ENCODE data around the gene MED29.

MED29 gene

DNA sequence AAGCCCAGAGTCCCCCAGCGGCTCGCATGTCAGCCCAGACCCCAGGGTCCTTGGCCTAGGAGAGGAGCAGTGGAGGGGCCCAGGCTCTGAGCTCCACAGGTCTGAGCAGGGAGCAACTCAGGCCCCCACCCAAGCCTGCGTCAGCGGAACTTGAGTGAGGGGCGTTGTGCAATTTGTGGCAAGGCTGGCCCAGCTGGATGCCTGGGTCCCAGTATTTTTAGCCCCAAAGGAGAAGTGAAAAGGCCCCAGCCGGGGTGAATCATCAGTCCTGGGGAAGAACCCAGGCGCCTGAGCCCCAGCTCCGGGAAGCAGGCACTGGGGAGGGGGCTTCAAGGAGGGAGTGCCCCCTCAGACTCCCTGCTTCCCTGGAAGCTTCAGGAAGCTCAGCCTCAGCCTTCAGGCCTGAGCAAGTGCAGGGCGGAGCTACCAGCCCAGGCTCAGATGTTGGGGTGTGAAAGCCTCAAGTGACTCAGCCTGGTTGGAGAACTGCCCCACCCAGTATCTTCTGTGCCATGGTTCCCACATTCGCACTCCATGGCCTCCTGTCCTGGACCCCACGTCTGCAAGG is 7.2 kb downstream of the MED29 start:
- DNase-seq (ENCODE audit: low read depth in 2 of 2) = peak in 1 of 2 donors; percentile 37

DNA sequence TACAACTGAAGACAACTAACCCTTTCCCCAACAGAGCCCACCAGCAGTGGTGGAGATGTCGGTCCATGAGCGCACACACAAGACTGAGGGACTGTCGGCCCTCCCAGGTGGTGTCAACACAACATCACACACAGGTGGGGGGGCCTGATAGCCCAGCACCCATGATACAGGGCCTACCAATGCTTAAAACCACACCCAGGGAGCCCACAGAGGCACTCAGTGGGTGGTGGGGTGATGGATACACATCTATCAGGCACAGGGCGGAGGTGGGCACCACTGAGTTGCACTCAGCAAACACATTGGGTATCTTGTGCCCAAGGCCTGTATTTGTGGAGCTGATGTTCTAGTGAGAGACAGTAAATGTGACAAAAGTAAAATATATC is 8.5 kb downstream of the MED29 start:
- DNase-seq (ENCODE audit: low read depth in 2 of 2) = no peak

DNA sequence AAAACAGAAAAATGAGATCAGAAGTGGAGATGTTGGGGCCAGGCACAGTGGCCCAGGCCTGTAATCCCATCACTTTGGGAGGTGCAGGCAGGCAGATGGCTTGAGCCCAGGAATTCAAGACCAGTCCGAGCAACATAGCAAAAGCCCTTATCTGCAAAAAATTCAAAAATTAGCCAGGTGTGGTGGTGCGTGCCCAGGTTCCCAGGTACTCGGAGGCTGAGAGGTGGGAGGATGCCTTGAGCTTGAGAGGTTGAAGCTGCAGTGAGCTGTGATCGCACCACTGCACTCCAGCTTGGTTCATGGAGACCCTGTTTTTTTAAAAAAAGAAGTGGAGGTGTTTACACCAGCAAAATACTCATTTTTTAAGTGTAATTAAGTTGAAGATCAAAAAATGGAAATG is 8.9 kb downstream of the MED29 start:
- DNase-seq (ENCODE audit: low read depth in 2 of 2) = no peak

DNA sequence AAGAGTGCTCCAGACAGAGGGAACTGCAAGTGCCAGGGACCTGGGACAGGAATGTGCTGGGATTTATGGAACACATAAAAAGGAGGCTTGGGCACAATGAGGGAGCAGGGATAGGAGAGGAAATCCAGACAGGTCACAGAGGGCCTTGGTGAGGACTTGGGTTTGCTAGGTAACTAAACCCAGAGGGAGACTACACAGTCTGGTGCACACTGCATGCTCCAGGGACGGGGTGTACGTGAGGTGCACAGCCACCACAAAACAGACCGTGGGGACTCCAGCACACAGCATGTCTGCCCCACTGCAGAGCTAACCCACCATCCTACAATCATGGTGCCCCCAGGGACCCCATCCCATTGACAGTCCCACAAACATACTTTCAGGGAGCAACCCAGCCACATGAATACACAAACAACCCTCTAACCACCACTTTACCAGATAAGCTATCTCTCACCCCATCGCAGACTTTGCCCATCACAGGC is 9.9 kb downstream of the MED29 start:
- no peak for DNase-seq (ENCODE audit: low read depth in 2 of 2)

DNA sequence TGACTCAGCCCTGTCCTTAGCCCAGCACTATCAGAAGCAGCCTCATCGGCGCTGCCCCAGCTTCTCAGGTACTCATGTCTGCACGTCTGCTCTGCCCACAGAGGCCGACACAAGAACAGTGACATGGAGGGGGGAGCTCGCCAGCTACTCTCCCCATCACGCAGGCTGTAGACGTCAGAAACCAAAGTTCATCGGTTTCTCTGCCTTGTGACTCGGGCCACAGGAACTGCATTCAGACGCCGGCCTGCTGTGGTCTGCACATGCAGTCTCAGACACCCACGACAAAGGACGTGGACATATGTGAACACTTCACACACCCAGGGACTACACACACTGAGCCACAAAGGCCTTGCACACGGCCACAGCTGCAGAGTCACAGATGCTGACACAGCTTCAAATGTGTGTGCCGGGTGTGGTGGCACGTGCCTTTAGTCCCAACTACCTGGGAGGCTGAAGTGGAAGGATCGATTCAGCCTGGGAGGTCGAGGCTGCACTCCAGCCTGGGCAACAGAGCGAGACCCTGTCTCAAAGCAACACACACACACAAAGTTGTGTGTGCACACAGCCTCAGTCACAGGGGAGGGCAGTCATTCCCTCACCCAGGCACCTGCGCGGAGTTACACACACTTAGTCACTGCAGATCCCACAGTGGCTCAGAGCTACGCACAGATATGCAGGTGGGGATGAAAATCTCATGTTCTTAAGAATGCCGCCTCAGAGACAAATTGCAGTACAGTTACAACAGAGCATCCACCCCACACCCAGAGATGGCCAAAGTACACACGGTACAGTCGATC is 10.6 kb downstream of the MED29 start:
- DNase-seq (ENCODE audit: low read depth in 2 of 2) = peak; percentile 55 to 59

DNA sequence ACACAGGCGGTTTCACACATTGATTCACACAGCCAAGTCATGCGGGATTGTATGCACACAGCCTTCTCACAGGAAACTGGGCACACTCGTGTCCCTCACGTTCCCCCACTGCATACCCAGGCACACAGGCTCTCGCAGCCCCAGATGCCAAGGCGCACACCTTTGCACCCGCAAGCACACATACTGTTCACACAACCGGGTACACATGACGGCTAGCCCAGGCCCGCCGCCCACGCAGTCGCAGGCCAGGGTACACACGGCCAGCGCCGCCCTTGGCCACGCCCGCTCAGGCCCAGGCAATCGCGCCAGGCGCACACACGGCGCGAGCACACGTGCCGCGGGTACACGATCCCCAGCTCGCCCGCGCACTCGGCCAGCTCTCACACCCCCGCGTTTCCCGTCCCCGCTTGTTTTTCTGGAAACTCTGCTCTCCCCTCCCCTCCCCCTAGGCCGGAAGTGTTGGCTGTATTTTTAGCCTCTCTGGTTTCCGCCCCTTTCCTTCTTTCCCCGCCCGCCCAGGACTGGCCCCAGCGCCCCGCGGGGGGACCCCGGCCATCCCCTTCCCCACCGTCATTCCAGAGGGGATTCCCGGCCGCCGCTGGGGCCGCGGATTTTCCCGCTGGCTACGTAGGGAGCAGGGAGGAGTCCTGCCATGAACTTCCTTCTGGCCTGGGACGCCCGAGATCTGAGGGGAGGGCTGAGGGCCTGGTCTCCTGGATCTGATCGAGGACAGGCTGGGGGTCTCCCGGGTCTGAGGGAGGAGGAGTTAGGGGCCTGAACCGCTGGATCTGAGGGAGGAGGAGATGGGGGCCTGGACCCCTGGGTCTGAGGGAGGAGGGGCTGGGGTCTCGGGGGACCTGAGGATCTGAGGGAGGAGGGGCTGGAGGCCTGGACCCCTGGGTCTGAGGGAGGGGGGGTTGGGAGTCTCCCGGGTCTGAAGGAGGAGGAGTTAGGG is 11.4 kb downstream of the MED29 start:
- peak; percentile 69 to 78 for DNase-seq (ENCODE audit: low read depth in 2 of 2)

DNA sequence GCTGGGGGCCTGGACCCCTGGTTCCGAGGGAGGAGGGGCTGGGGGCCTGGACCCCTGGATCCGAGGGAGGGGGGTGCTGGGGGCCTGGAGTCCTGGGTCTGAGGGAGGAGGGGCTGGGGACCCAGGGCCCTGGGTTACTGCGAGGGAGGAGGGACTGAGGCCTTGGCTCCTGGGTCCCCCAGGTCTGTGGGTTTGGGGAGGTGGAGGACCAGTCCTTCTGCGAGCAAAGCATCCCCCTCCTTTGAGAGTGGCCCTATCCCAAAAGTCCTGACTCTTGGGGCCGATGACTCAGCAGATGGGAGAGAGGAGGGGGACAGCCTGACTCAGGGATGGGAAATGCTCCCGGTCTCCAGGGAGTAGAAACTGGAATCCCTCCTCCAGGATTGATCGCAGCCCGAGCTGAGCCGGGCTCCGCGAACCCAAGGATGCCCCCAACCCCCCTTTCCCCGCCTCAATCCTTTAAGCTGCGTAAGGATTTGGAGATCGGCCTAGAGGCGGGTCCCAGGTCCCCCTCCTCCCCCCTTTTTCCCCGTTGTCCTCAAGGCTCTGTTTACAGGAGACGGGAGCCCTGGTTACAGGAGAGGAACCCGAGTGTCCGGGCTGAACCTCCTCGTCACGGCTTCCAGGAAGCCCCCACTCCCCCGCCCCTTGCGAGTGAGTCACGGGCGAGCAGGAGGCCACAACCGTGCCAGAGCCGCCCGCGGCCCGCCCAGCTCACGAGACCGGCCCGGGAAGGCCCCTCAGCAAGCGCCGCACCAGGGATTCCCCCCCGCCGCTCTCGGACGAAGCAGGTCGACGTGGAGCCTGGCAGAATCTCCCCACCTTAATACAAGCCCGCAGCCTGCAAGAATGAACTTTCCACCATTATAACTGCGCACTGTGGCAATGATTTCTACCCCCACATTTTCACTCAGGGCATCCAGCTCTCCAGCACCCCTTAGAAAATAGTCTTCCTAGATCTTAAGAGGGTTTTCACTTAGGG is 12.4 kb downstream of the MED29 start:
- DNase-seq (ENCODE audit: low read depth in 2 of 2) = peak; percentile 86 to 96

DNA sequence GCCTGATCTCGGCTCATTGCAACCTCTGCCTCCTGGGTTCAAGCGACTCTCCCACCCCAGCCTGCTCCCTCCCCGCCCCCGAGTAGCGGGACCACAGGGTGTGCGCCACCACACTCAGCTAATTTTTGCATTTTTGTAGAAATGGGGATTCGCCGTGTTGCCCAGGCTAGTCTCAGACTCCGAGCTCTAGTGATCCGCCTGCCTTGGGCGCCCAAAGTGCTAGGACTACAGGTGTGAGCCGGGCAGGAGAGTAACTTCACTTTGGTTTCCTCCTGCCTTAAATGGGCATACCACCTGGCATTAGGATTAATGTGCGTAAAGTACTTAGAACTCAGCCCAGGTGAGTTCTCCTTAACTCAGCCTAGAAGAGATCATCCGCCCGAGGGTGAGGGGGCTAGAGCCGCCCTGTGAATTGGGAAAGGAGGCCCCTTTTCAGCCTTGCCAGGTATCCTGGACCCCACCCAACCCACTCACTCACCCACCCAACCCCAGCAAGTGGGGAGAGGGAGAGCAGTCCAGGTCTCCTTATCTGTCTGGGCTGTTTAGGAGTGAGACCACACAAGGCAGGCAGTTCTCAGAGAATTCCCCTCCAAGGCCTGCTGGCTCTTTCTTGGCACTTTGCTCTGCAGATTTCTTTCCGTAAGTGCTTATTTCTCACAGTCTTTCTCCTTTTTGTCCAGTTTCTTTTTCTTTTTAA is 14.2 kb downstream of the MED29 start:
- DNase-seq (ENCODE audit: low read depth in 2 of 2) = no peak

DNA sequence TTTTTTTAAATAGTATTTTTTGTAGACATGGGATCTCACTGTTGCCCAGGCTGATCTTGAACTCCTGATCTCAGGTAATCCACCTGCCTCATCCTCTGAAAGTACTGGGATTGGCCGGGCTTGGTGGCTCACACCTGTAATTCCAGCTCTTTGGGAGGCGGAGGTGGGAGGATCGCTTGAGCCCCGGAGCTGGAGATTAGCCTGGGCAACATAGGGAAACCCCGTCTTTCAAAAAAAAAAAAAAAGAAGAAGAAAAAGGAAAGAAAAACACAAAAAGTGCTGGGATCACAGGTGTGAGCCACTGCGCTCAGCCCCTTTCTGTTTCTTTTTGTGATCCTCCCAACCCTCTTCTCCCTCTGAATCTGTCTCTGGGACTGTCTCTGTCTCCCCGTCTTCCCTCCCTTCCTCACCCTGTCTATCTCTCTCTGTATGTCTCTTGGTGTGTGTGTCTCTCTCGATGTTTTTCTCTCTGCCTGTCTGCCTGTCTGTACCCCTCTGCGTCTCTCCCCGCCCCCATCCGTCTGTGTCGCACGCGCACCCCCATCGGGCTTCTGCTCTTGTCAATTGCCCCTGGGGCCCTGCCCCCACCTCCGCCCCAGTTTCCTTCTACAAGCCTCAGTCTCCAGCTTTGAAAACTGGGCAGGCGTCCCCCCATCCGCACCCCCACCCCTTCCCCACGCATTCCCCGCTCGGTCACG is 14.9 kb downstream of the MED29 start:
- DNase-seq (ENCODE audit: low read depth in 2 of 2) = peak; percentile 83 to 85

DNA sequence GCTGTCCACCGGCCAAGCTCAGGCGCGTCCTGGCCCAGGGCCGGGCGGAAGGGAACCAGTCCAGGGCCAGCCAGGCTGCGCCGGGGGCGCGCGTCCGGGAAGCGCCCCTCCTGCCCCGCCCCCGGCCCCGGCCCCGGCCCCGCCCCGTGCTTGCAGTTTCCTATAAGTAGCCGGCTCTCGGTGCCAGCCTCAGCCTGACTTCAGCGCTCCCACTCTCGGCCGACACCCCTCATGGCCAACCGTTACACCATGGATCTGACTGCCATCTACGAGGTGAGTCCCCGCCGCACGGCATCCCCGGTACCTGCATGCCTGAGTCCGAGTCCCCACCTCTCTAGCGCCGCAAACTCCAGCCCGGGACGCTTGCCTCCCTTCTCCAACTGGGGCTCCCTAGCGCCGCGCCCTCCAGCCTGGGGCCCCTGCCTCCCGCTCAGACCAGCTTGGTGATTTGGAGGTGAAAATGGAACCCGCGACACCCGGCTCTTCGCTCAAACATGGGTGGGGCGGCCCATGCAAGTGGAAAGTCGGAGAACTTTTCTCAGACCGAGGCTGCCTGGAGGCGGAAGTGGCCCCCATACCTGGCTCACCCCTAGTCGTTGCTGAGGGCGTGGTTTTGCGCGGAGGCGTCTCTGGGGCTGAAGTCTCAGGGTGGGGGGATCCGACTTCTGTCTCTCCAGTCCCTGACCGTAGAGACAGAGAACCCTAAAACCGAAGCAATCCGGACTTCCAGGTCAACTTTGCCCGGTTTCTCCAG is 15.7 kb downstream of the MED29 start, which contains the start of gene ZFP36:
Gene ZFP36 (plus strand): TSS at position 192 of the 754 bp plus-strand sequence. CDS start 58 bp downstream, at position 250.
- peak; percentile 85 to 86 for DNase-seq (ENCODE audit: low read depth in 2 of 2)

DNA sequence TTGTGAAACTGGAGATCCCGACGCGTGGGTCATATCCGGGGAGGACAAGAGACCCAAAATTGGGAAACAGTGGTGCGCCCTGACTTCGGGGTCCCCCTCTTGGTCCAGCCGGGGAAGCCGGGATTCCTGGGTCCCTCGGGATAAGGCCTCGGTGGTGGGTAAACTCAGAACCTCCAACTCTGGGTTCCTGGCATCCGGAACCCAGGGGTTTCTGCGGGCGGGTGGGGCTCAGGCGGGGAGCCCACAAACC is 16.2 kb downstream of the MED29 start:
- DNase-seq (ENCODE audit: low read depth in 2 of 2) = no peak

DNA sequence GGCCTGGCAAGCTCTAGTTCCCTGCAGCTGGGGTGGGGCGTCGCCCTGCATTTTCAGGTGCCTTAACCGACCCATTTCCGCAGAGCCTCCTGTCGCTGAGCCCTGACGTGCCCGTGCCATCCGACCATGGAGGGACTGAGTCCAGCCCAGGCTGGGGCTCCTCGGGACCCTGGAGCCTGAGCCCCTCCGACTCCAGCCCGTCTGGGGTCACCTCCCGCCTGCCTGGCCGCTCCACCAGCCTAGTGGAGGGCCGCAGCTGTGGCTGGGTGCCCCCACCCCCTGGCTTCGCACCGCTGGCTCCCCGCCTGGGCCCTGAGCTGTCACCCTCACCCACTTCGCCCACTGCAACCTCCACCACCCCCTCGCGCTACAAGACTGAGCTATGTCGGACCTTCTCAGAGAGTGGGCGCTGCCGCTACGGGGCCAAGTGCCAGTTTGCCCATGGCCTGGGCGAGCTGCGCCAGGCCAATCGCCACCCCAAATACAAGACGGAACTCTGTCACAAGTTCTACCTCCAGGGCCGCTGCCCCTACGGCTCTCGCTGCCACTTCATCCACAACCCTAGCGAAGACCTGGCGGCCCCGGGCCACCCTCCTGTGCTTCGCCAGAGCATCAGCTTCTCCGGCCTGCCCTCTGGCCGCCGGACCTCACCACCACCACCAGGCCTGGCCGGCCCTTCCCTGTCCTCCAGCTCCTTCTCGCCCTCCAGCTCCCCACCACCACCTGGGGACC is 16.6 kb downstream of the MED29 start:
- no peak for DNase-seq (ENCODE audit: low read depth in 2 of 2)

DNA sequence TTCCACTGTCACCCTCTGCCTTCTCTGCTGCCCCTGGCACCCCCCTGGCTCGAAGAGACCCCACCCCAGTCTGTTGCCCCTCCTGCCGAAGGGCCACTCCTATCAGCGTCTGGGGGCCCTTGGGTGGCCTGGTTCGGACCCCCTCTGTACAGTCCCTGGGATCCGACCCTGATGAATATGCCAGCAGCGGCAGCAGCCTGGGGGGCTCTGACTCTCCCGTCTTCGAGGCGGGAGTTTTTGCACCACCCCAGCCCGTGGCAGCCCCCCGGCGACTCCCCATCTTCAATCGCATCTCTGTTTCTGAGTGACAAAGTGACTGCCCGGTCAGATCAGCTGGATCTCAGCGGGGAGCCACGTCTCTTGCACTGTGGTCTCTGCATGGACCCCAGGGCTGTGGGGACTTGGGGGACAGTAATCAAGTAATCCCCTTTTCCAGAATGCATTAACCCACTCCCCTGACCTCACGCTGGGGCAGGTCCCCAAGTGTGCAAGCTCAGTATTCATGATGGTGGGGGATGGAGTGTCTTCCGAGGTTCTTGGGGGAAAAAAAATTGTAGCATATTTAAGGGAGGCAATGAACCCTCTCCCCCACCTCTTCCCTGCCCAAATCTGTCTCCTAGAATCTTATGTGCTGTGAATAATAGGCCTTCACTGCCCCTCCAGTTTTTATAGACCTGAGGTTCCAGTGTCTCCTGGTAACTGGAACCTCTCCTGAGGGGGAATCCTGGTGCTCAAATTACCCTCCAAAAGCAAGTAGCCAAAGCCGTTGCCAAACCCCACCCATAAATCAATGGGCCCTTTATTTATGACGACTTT is 17.4 kb downstream of the MED29 start:
- no peak for DNase-seq (ENCODE audit: low read depth in 2 of 2)

DNA sequence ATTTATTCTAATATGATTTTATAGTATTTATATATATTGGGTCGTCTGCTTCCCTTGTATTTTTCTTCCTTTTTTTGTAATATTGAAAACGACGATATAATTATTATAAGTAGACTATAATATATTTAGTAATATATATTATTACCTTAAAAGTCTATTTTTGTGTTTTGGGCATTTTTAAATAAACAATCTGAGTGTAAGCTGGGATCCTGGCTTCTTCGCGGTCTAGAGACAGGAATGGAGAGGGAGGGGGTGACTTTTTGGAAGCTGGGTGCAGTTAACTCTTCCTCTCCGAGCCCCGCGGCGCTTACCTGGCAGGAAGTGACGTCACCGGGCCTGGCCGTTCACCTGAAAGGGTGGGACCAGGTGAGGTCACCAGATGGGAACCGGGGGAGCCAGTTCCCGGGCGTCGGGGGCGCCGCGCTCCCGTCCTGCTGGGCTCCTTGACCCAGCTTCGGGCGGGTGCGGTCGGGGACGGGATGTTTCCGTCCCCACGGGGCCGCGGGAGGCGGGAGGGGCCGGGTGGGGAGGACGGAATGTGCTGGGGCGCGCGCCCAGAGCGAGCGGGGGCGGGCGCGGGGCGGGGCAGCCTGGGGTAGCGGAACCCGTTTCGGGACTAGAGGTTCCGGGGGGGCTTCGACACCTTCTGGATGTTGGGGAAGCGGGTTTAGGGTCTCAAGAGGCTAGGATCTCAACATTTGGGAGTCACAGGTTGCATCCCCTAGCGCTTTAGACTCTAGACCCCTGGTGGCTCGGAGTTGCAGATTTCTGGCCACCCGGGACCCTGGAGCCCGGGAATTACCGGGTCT is 18.2 kb downstream of the MED29 start:
- peak; percentile 72 to 76 for DNase-seq (ENCODE audit: low read depth in 2 of 2)

DNA sequence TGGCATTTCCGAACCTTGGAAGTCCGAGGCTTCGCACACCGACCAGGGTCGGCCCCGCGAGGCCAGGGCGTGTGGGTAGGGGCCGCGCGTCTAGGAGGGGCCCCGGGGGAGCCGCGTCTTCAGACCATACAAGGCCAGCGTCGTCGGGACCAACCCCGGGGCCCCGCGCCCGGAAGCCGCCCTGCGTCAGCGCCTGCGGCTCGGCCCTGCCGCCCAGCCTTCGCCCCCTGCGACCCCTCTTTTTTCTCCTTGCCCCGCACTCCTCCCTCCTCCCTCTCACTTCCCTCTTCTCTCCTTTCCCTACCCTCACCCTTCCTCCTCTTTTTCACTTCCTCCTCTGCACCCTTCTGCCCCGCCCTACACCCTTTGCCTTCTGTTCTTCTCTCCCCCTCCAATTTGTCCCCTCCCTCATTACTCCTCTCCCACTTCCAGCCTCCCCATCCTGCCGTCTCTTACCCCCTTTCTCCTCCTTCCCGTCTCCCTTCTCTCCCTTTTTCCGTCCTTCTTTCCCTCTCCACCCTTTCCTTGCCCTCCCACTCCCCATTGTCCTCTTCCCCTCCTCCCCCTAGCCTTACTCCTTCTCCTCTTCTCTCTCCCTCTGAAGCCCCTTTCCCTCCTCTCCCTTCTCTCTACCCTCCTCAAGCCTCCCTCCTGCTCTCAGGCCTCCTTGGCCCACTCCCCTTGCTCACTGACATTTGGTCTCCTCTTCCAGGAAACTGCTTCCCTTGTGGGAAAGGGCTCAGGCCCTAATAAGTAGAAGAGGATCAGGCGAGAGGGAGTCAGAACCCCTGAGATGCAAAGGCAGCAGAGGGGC is 19.0 kb downstream of the MED29 start:
- peak; percentile 36 to 59 for DNase-seq (ENCODE audit: low read depth in 2 of 2)

DNA sequence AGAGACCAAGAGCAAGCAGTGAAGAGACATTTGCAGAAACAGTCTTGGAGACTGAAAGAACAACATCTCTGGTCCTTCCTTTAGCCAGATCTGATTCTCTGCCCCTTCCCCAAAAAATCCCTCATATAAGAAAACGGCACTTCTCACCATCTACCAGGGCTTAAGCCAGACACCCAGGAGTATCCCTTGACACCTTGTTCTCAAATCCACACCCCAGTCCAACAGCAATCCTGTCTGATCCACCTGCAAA is 19.6 kb downstream of the MED29 start:
- no peak for DNase-seq (ENCODE audit: low read depth in 2 of 2)

Data from stimulated activated CD4-positive, alpha-beta T cell treated with anti-CD3 and anti-CD28 coated beads, Interleukin-1b, Interleukin-23, amount 100 ng/mL, for 4 hours (primary cell).